WTC11 (cell line): ENCODE data around the gene ZNF501. TPM values are rescaled to one million over a fixed set of nuclear protein-coding genes. Genes with fewer than 3 reads are reported as not detected.

Source experiments
- total RNA-seq: library from RNA; stranded (reverse); gene quantifications from 3 replicates; pipeline ENCODE4 v1.2.3, GENCODE V29; 2021

ZNF501 gene
- total RNA-seq, 1 experiment from 2014 or later: 8.8 TPM

Other genes starting within 250 kb of the ZNF501 start
- gene ZKSCAN7, start 174.4 kb upstream of the ZNF501 start, total RNA-seq: 8.3 to 9.4 TPM (median 8.9 TPM) in 3 replicates
- gene ZNF660, start 144.7 kb upstream of the ZNF501 start, total RNA-seq: 7.8 to 11.0 TPM (median 9.0 TPM) in 3 replicates
- 16.4 to 19.8 TPM (median 16.4 TPM) in 3 replicates for gene ZNF197, start 104.6 kb upstream of the ZNF501 start, total RNA-seq
- gene ZNF35, start 80.9 kb upstream of the ZNF501 start, total RNA-seq: 11.1 to 17.2 TPM (median 13.9 TPM) in 3 replicates
- gene ZNF502, start 17.0 kb upstream of the ZNF501 start, total RNA-seq: 2.6 to 3.6 TPM (median 3.4 TPM) in 3 replicates
- gene KIAA1143, start 32.0 kb downstream of the ZNF501 start, total RNA-seq: 41.9 to 55.6 TPM (median 45.4 TPM) in 3 replicates
- 18.4 to 23.7 TPM (median 21.1 TPM) in 3 replicates for gene KIF15, start 32.2 kb downstream of the ZNF501 start, total RNA-seq
- 15.0 to 20.1 TPM (median 16.6 TPM) in 3 replicates for gene TMEM42, start 132.3 kb downstream of the ZNF501 start, total RNA-seq
- not detected in 3 replicates for gene TGM4, start 145.0 kb downstream of the ZNF501 start, total RNA-seq
- 57.7 to 59.1 TPM (median 58.0 TPM) in 3 replicates for gene ZDHHC3, start 246.5 kb downstream of the ZNF501 start, total RNA-seq
- 85.7 to 96.4 TPM (median 93.0 TPM) in 3 replicates for gene EXOSC7, start 246.6 kb downstream of the ZNF501 start, total RNA-seq